ENCODE results near the gene RBM23.
A peak's percentile ranks its signal among the peaks of the same experiment; 100 is the strongest.
"Not testable (repeated sequence)": the region's sequence is repeated elsewhere in the genome, so short reads cannot be mapped to it uniquely, and the experiment has no call there.

RBM23 gene

DNA sequence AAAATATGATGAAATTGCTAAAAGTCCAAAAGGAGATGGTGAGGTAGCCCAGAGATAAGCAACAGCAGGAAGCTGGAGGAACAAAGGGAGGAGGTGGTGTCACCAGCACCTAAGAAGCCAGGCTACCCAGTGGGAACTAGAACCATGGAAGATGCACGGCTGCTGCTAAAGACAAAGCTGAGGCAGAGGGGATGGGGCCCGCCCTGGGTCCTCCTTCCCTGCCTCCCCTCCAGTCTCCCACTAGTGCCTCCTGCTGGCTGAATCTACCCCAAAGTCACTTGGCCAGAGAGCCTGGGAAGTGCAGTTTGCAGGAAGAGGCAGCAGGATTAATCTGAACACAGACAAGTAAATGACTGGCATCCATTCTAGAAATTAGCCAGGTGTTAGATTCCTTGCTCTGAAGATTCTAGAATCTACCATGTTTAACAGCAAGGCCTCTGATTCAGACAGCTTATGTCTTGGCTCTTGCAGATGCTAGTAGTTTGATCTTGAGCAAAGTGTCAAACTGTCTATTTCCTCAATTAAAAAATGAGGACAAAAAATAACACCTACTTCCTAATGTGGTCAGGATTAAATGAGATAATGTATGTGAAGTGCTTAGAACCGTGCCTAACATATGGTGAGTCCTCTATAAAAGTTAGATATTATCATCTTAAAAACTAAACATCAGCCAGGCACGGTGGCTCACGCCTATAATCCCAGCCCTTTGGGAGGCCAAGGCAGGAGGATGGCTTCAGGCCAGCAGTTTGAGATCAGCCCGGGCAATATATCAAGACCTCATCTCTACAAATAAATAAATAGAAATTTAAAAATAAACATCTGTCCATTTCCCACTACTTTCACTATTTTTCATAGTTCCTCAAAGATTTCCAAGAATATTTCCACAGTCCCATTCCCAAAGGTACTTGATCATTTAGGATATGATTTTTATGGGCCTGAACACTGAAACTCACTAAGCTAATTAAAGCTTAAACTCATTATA, 53.2 kb downstream of the RBM23 start:
- TF ChIP-seq, protein P1, sequence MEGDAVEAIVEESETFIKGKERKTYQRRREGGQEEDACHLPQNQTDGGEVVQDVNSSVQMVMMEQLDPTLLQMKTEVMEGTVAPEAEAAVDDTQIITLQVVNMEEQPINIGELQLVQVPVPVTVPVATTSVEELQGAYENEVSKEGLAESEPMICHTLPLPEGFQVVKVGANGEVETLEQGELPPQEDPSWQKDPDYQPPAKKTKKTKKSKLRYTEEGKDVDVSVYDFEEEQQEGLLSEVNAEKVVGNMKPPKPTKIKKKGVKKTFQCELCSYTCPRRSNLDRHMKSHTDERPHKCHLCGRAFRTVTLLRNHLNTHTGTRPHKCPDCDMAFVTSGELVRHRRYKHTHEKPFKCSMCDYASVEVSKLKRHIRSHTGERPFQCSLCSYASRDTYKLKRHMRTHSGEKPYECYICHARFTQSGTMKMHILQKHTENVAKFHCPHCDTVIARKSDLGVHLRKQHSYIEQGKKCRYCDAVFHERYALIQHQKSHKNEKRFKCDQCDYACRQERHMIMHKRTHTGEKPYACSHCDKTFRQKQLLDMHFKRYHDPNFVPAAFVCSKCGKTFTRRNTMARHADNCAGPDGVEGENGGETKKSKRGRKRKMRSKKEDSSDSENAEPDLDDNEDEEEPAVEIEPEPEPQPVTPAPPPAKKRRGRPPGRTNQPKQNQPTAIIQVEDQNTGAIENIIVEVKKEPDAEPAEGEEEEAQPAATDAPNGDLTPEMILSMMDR (IDR thresholded peaks at IDR 0.05; ENCODE audit: low read depth, low read length): peak; percentile 41
- DNase-seq (ENCODE audit: low read depth in 2 of 2): no peak
- no peak overlapping the region for H3K4me3 ChIP-seq (replicated peaks in 1 of 2; ENCODE audit: low read depth in 2 of 2, low read length in 2 of 2)

DNA sequence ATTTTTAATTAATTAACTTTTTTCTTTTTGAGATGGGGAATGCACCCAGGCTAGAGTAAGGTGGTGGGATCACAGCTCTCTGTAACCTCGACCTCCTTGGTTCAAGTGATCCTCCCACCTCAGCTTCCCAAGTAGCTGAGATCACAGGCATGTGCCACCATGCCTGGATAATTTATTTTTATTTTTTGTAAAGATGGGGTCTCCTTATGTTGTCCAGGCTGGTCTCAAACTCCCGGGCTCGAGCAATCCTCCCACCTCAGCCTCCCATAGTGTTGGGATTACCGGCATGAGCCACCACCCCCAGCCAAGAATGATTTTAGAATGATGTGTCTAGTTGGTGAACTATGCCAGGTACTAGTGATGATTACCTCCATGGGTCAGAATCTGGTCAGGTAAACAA, 54.0 kb downstream of the RBM23 start:
- H3K4me3 ChIP-seq (replicated peaks in 1 of 2; ENCODE audit: low read depth in 2 of 2, low read length in 2 of 2): no peak overlapping the region
- DNase-seq (ENCODE audit: low read depth in 2 of 2): no peak
- TF ChIP-seq, protein P1 (IDR thresholded peaks at IDR 0.05; ENCODE audit: low read depth, low read length): no peak

DNA sequence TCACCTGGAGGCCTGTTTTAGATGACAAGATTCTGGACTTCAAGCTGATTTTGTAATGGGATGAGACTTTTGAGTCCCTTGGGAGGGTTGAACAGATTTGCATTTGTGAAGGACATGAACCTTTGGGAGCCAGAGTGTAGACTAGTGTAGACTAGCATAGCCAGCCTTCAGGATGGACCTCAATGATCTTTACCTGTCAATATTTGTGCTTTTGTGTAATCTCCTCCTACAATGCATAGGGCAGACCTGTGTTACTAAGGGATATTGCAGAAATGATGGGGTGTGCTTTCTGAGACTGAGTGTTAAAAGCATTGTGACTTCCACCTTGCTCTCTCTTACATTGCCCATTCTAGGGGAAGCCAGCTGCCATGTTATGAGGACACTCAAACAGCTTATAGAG, 57.3 kb downstream of the RBM23 start:
- TF ChIP-seq, protein P1 (IDR thresholded peaks at IDR 0.05; ENCODE audit: low read depth, low read length): no peak
- H3K4me3 ChIP-seq (replicated peaks in 1 of 2; ENCODE audit: low read depth in 2 of 2, low read length in 2 of 2): no peak overlapping the region
- no peak for DNase-seq (ENCODE audit: low read depth in 2 of 2)

DNA sequence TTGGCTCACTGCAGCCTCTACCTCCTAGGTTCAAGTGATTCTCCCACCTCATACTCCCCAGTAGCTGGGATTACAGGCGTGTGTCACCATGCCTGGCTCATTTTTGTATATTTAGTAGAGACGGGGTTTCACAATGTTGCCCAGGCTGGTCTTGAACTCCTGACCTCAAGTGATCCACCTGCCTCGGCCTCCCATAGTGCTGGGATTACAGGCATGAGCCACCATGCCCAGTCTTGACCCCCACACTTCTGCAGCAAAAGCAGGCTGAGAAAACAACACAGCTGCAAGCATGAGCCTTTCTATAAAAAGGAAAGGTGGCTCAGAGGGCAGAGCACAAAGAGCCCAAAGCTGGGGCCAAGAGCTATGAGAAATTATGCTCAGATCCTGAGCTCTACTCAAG, 58.6 kb downstream of the RBM23 start:
- DNase-seq (ENCODE audit: low read depth in 2 of 2); H3K4me3 ChIP-seq (replicated peaks in 1 of 2; ENCODE audit: low read depth in 2 of 2, low read length in 2 of 2): not testable (repeated sequence)

DNA sequence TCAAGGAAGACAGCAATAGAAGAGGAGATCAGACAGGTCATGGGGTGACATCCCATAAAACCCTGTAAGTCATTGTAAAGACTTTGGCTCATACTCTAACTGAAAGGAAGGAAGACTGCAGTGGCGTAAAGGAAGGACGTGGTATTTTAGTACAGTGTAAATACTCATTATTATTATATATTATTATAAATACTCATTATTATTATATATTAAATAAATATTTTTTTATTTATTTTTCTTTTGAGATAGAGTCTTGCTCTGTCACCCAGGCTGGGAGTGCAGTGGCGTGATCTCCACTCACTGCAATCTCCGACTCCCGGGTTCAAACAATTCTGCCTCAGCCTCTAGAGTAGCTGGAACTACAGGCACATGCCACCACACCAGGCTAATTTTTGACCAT, 62.5 kb downstream of the RBM23 start:
- no peak overlapping the region for H3K4me3 ChIP-seq (replicated peaks in 1 of 2; ENCODE audit: low read depth in 2 of 2, low read length in 2 of 2)
- TF ChIP-seq, protein P1 (IDR thresholded peaks at IDR 0.05; ENCODE audit: low read depth, low read length): no peak
- no peak for DNase-seq (ENCODE audit: low read depth in 2 of 2)

DNA sequence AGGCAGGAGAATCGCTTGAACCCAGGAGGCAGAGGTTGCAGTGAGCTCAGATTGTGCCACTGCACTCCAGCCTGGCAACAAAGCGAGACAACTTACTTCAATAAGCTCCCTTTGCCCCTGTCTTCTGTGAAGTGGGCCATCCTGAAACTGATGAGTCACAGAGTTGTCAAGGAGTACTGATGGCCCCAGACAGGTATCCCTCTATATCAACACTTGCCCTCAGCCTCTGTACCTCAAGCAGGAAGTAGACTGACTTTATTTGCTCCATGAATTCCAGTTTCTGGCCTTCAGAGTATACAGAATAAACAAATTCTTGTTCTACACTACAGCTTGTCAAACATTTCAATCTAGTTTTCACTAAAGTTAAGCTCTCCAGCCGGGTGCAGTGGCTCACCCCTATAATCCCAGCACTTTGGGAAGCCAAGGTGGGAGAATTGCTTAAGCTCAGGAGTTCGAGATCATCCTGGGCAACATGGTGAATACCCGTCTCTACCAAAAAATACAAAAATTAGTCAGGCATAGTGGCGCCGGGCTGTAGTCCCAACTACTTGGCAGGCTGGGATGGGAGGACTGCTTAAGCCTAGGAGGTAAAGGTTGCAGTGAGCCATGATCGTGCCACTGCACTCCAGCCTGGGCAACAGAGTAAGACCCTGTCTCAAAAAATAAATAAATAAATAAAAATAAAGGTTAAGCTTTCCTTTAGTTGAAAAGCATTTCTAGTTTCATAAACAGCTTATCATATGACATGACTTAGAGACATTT, 63.8 kb downstream of the RBM23 start:
- no peak overlapping the region for H3K4me3 ChIP-seq (replicated peaks in 1 of 2; ENCODE audit: low read depth in 2 of 2, low read length in 2 of 2)
- DNase-seq (ENCODE audit: low read depth in 2 of 2): no peak
- TF ChIP-seq, protein P1 (IDR thresholded peaks at IDR 0.05; ENCODE audit: low read depth, low read length): no peak

DNA sequence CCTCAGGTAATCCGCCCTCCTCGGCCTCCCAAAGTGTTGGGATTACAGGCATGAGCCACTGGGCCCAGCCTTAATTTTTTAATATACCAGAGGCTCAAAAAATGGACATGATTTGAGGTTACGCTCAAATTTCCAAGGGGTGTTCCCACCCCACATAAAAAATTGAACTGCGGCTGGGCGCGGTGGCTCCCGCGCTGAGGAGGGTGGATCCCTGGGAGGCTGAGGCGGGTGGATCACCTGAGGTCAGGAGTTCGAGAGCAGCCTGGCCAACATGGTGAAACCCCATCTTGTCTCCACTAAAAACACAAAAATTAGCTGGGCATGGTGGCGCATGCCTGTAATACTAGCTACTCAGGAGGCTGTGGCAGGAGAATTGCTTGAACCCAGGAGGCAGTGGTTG, 64.7 kb downstream of the RBM23 start:
- H3K4me3 ChIP-seq (replicated peaks in 1 of 2; ENCODE audit: low read depth in 2 of 2, low read length in 2 of 2); DNase-seq (ENCODE audit: low read depth in 2 of 2): not testable (repeated sequence)

Data from cardiac fibroblast (primary cell).